HepG2 (cell line): ENCODE data around the gene TVP23A. TPM values are rescaled to one million over a fixed set of nuclear protein-coding genes. Genes with fewer than 3 reads are reported as not detected.

Source experiments
- AGO2 ChIP-seq: fragments of 200-400 bp; formaldehyde crosslinking; optimal IDR thresholded peaks from 2 replicates; pipeline ENCODE3; 2017; ENCODE audit warnings: mild to moderate bottlenecking, low read depth, low read length, moderate library complexity
- GFI1 ChIP-seq: sonication (generic); formaldehyde crosslinking; IDR thresholded peaks from 2 replicates; pipeline ENCODE4 v1.5.0; 2020; ENCODE audit warnings: missing genetic modification reagents, mild to moderate bottlenecking, borderline replicate concordance
- HOXA5 ChIP-seq: sonication (generic); formaldehyde crosslinking; IDR thresholded peaks from 2 replicates; pipeline ENCODE4 v1.4.0; 2020; ENCODE audit warnings: missing genetic modification reagents
- PAX8 ChIP-seq: sonication (generic); formaldehyde crosslinking; IDR thresholded peaks from 2 replicates; pipeline ENCODE4 v1.8.0; 2022; ENCODE audit warnings: mild to moderate bottlenecking, missing genetic modification reagents, borderline replicate concordance
- POLR2G ChIP-seq: fragments of 200-400 bp; formaldehyde crosslinking; IDR thresholded peaks from 2 replicates; pipeline ENCODE4 v1.6.1; 2018; ENCODE audit warnings: mild to moderate bottlenecking, low read depth, low read length, moderate library complexity
- TCF7 ChIP-seq: sonication (generic); IDR thresholded peaks from 2 replicates; pipeline ENCODE4 v1.6.1; 2016; ENCODE audit warnings: antibody characterized with exemption, low read depth
- TP53 ChIP-seq: sonication (generic); formaldehyde crosslinking; conservative IDR thresholded peaks from 2 replicates; pipeline ENCODE4 v1.4.0; 2020; ENCODE audit warnings: missing genetic modification reagents
- ZNF335 ChIP-seq: sonication (generic); formaldehyde crosslinking; IDR thresholded peaks from 2 replicates; pipeline ENCODE4 v1.4.0; 2020; ENCODE audit warnings: missing genetic modification reagents
- ZNF776 ChIP-seq: sonication (generic); formaldehyde crosslinking; IDR thresholded peaks from 2 replicates; pipeline ENCODE4 v1.4.0; 2020; ENCODE audit warnings: mild to moderate bottlenecking, missing genetic modification reagents
- polyA plus RNA-seq, 8 experiments: library from polyadenylated mRNA; depleted of rRNA in 3 of 8; stranded (reverse) in 7 of 8; unstranded in 1 of 8; fragments of >200 nt; fragmentation: Illumina TruSeq in 4 of 8; extraction: Trizol in 4 of 8; gene quantifications; 2 replicates each; pipeline versions ENCODE4 v1.2.1 to v1.2.3, GENCODE V29; 2011 to 2016; ENCODE audit warnings: low read depth in 4 of 8, missing spikeins in 1 of 8, mixed read lengths in 1 of 8; ENCODE audit not compliant: insufficient read depth in 1 of 8
- total RNA-seq, 5 experiments: library from RNA; depleted of rRNA; stranded (reverse); fragments of >200 nt; fragmentation: Illumina TruSeq; extraction: Trizol; gene quantifications; 2 replicates each; pipeline ENCODE4 v1.2.3, GENCODE V29; 2016; ENCODE audit warnings: low read depth in 1 of 5
- TF ChIP-seq, protein P1 (sequence below): sonication (generic); formaldehyde crosslinking; IDR thresholded peaks from 2 replicates; pipeline ENCODE4 v1.4.0; 2020; ENCODE audit warnings: missing genetic modification reagents, borderline replicate concordance
- TF ChIP-seq, protein P2 (sequence below): sonication (generic); IDR thresholded peaks from 2 replicates; pipeline ENCODE4 v1.6.1; 2016; ENCODE audit warnings: low read depth, borderline replicate concordance
- TF ChIP-seq, protein P3 (sequence below): sonication (generic); formaldehyde crosslinking; IDR thresholded peaks from 2 replicates; pipeline ENCODE4 v1.8.1; 2023; ENCODE audit warnings: mild to moderate bottlenecking, missing genetic modification reagents
- TF ChIP-seq, protein P4 (sequence below): sonication (generic); formaldehyde crosslinking; IDR thresholded peaks from 2 replicates; pipeline ENCODE4 v1.4.0; 2020; ENCODE audit warnings: missing genetic modification reagents, mild to moderate bottlenecking, borderline replicate concordance
- TF ChIP-seq, protein P5 (sequence below): sonication (generic); formaldehyde crosslinking; IDR thresholded peaks from 2 replicates; pipeline ENCODE4 v1.4.0; 2020; ENCODE audit warnings: missing genetic modification reagents; ENCODE audit errors: not compliant biosample characterization

Gene TVP23A
- total and polyA plus RNA-seq, 2 of the 13 experiments (the other 11 are each of a cell fraction or from before 2014, with no cell fraction given), result not detected

DNA sequence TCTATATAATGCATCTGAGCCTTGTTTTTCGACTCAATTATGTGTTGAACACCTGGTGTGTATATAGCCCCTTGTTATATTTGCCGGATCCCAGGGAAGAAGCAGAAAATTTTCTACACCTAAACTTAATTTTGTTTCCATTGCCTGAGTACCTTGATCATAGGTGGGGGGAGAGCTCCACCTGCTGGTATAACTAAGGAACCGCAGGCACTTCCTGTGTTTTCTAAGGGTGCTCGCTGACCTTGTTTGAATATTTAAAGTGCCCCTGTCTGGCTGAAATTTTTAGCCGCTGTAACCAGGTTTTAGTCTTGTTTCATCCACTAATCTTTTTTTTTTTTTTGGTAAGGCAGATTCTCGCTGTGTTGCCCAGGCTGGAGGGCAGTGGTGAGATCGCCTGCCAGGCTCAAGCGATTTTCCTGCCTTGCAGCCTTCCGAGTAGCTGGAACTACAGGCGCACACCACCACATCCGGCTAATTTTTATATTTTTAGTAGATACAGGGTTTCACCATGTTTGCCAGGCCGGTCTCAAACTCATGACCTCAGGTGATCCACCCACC is 81.4 kb downstream of the TVP23A start (continued):
- TF ChIP-seq, protein P1, sequence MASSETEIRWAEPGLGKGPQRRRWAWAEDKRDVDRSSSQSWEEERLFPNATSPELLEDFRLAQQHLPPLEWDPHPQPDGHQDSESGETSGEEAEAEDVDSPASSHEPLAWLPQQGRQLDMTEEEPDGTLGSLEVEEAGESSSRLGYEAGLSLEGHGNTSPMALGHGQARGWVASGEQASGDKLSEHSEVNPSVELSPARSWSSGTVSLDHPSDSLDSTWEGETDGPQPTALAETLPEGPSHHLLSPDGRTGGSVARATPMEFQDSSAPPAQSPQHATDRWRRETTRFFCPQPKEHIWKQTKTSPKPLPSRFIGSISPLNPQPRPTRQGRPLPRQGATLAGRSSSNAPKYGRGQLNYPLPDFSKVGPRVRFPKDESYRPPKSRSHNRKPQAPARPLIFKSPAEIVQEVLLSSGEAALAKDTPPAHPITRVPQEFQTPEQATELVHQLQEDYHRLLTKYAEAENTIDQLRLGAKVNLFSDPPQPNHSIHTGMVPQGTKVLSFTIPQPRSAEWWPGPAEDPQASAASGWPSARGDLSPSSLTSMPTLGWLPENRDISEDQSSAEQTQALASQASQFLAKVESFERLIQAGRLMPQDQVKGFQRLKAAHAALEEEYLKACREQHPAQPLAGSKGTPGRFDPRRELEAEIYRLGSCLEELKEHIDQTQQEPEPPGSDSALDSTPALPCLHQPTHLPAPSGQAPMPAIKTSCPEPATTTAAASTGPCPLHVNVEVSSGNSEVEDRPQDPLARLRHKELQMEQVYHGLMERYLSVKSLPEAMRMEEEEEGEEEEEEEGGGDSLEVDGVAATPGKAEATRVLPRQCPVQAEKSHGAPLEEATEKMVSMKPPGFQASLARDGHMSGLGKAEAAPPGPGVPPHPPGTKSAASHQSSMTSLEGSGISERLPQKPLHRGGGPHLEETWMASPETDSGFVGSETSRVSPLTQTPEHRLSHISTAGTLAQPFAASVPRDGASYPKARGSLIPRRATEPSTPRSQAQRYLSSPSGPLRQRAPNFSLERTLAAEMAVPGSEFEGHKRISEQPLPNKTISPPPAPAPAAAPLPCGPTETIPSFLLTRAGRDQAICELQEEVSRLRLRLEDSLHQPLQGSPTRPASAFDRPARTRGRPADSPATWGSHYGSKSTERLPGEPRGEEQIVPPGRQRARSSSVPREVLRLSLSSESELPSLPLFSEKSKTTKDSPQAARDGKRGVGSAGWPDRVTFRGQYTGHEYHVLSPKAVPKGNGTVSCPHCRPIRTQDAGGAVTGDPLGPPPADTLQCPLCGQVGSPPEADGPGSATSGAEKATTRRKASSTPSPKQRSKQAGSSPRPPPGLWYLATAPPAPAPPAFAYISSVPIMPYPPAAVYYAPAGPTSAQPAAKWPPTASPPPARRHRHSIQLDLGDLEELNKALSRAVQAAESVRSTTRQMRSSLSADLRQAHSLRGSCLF, result no peak
- TF ChIP-seq TP53 (no peak), AGO2 (no peak), ZNF335 (CRISPR knock-in tag) (peak; percentile 22; the same call in 1 of the 2 replicates), GFI1 (CRISPR knock-in tag) (0 out of 2 replicates have a peak, but pooled peaks have one; percentile 50), ZNF776 (CRISPR knock-in tag) (no peak), HOXA5 (CRISPR knock-in tag) (no peak), POLR2G (no peak), PAX8 (CRISPR knock-in tag) (no peak), TCF7 (no peak)
- TF ChIP-seq, protein P2, sequence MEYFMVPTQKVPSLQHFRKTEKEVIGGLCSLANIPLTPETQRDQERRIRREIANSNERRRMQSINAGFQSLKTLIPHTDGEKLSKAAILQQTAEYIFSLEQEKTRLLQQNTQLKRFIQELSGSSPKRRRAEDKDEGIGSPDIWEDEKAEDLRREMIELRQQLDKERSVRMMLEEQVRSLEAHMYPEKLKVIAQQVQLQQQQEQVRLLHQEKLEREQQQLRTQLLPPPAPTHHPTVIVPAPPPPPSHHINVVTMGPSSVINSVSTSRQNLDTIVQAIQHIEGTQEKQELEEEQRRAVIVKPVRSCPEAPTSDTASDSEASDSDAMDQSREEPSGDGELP, result no peak
- TF ChIP-seq, protein P3, sequence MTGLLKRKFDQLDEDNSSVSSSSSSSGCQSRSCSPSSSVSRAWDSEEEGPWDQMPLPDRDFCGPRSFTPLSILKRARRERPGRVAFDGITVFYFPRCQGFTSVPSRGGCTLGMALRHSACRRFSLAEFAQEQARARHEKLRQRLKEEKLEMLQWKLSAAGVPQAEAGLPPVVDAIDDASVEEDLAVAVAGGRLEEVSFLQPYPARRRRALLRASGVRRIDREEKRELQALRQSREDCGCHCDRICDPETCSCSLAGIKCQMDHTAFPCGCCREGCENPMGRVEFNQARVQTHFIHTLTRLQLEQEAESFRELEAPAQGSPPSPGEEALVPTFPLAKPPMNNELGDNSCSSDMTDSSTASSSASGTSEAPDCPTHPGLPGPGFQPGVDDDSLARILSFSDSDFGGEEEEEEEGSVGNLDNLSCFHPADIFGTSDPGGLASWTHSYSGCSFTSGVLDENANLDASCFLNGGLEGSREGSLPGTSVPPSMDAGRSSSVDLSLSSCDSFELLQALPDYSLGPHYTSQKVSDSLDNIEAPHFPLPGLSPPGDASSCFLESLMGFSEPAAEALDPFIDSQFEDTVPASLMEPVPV, result no peak
- TF ChIP-seq, protein P4, sequence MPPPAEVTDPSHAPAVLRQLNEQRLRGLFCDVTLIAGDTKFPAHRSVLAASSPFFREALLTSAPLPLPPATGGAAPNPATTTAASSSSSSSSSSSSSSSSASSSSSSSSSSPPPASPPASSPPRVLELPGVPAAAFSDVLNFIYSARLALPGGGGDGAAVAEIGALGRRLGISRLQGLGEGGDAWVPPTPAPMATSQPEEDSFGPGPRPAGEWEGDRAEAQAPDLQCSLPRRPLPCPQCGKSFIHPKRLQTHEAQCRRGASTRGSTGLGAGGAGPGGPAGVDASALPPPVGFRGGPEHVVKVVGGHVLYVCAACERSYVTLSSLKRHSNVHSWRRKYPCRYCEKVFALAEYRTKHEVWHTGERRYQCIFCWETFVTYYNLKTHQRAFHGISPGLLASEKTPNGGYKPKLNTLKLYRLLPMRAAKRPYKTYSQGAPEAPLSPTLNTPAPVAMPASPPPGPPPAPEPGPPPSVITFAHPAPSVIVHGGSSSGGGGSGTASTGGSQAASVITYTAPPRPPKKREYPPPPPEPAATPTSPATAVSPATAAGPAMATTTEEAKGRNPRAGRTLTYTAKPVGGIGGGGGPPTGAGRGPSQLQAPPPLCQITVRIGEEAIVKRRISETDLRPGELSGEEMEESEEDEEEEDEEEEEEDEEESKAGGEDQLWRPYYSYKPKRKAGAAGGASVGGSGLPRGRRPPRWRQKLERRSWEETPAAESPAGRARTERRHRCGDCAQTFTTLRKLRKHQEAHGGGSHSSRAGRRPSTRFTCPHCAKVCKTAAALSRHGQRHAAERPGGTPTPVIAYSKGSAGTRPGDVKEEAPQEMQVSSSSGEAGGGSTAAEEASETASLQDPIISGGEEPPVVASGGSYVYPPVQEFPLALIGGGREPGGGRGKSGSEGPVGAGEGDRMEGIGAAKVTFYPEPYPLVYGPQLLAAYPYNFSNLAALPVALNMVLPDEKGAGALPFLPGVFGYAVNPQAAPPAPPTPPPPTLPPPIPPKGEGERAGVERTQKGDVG, result no peak
- TF ChIP-seq, protein P5, sequence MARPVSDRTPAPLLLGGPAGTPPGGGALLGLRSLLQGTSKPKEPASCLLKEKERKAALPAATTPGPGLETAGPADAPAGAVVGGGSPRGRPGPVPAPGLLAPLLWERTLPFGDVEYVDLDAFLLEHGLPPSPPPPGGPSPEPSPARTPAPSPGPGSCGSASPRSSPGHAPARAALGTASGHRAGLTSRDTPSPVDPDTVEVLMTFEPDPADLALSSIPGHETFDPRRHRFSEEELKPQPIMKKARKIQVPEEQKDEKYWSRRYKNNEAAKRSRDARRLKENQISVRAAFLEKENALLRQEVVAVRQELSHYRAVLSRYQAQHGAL (CRISPR knock-in tag), result no peak
